Measurements from ENCODE around the gene PHACTR4.
"Not testable (repeated sequence)": the region's sequence is repeated elsewhere in the genome, so short reads cannot be mapped to it uniquely, and the experiment has no call there.

The PHACTR4 gene

DNA sequence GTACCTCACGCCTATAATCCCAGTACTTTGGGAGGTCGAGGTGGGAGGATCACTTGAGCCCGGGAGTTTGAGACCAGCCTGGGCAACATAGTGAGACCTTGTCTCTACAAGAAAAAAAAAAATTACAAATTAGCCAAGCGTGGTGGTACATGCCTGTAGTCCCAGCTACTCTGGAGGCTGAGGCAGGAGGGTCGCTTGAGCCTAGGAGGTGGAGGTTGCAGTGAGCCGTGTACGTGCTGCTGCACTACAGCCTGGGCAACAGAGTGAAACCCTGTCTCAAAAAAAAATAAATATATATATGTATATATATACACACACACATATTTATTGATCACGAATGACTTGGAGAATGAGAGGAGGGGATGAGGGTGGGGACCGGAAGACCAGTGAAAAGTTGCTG, 153.0 kb downstream of the PHACTR4 start:
- DNase-seq (ENCODE audit: low read depth in 2 of 2) = not testable (repeated sequence)

GRCh38 chr1:28525002-28525642, 155.6 kb downstream of the PHACTR4 start:
- DNase-seq (ENCODE audit: low read depth in 2 of 2) = not testable (repeated sequence)

- no peak for DNase-seq (ENCODE audit: low read depth in 2 of 2)
Observed at GRCh38 chr1:28526886-28527285, 157.3 kb downstream of the PHACTR4 start.

- DNase-seq (ENCODE audit: low read depth in 2 of 2) = no peak
Observed at GRCh38 chr1:28530456-28530855, 160.9 kb downstream of the PHACTR4 start.

- DNase-seq (ENCODE audit: low read depth in 2 of 2) = no peak
Observed at GRCh38 chr1:28534671-28535070, 165.1 kb downstream of the PHACTR4 start.

DNA sequence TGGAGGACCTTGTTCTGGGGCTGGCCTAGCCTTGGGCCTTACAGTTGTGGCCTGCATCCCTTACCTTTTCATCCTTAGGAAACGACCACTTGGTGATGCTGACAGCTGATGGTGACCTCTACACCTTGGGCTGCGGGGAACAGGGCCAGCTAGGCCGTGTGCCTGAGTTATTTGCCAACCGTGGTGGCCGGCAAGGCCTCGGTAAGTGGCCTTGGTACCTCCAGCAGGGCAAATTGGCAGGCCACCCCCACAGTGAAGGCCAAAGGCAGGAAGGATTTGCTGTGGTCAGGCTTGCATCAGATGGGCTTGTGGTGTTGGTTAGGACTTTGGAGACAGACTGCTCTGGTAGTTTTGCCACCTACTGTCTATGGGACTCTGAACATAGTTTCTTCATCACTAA, 165.6 kb downstream of the PHACTR4 start:
- no peak for DNase-seq (ENCODE audit: low read depth in 2 of 2)

- DNase-seq (ENCODE audit: low read depth in 2 of 2) = no peak
Observed at GRCh38 chr1:28537457-28538199, 168.1 kb downstream of the PHACTR4 start.

DNA sequence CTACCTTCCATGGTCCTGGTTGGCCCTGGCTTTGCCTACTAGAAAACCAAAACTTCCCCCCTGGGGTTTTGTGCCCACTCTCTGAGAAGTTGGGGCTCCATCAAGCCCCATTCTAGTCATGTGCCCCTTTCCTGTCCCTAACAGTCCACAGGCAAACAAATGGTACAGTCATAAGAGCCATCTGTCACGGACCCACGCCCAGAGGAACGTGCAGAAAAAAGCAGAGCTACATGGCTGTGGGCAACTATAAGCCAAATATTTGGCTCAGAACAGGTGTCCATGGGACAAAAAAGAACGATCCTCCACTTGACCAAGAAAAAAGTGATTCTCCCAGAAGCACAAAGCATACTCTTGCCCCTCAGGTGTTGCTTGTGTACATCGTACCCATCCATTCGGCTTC, 168.7 kb downstream of the PHACTR4 start:
- no peak for DNase-seq (ENCODE audit: low read depth in 2 of 2)

GRCh38 chr1:28540651-28541050, 171.1 kb downstream of the PHACTR4 start:
- DNase-seq (ENCODE audit: low read depth in 2 of 2) = no peak

- DNase-seq (ENCODE audit: low read depth in 2 of 2) = not testable (repeated sequence)
Observed at GRCh38 chr1:28541414-28542015, 172.0 kb downstream of the PHACTR4 start.

DNA sequence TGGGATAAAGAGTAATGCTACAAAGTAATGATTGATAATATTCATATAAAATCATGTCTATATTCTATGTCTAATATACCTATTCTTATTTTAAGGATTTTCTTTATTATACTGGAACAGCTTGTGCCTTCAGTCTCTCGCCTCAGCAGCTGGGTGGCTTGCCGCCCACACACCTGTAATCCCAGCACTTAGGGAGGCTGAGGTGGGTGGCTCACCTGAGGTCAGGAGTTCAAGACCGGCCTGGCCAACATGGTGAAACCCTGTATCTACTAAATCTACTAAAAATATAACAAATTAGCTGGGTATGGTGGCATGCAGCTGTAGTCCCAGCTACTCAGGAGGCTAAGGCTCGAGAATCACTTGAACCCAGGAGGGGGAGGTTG, 175.7 kb downstream of the PHACTR4 start:
- DNase-seq (ENCODE audit: low read depth in 2 of 2) = no peak

DNA sequence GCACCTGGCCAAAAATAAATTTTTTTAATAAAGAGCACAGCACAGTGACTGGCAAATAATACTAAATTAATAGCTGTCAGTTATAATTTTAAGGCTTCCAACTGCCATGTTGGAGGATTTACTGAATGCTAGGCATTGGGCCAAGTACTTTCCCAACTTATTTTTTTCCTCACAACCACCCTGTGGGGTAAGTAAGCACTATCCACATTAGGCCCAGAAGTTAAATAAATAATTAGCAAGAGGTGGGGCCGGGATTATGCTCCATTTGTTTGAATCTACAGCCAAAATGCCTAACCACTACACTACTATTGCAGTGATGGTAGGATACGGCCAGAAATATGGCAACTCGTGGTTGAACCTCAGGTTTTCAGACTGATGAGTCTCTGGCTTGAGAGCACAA, 178.8 kb downstream of the PHACTR4 start:
- DNase-seq (ENCODE audit: low read depth in 2 of 2) = no peak

Data from fibroblast of skin of left biceps (primary cell).